Measurements from ENCODE around the gene NECTIN2.

GRCh38 chr19:44807162-44807561 lies 38.9 kb upstream of the NECTIN2 start:
- no peak for TF ChIP-seq CTCF (IDR thresholded peaks at IDR 0.05)
- peak; percentile 10 for TF ChIP-seq POLR2A (IDR thresholded peaks at IDR 0.05)

Measured in right lobe of liver (tissue), 4 donors.